ENCODE data around the gene RANBP10.

RANBP10 gene

DNA sequence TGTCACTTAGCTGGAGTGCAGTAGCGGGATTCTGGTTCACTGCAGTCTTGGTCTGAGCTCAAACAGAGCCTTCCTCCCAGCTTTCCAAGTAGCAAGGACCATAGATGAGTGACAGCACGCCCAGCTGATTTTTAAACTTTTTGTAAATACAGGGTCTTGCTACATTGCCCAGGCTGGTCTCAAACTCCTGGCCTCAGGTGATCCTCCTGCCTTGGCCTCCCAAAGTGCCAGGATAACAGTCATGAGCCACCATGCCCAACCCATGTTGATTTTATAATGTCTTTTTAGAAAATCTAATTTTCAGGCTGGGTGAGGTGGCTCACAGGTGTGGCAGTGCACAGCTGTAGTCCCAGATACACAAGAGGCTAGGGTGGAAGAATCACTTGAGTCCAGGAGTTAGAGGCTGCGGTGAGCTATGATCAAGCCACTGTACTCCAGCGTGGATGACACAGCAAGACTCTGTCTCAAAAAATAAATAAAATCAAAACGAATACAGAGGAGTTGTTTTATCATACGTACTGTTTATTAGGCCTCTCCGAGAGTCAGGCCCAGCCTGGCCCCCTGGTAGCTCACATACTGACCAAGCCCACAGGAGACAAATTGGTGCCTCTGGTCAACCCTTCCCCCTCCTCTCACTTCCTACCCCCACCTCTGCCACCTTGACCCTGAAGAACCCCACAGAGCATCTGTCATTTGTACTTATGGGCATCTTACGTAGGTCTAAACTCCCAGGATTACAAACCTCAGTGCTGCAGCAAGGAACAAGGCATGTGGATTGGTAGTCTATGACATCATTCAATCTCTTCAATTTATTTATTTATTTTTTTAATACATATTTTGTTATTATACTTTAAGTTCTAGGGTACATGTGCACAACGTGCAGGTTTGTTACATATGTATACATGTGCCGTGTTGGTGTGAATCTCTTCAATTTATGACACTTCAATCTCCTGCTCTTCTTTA lies 126.1 kb downstream of the RANBP10 start:
- in situ Hi-C loops (cut with MboI; ENCODE audit: low sequenced_read_pairs): no loop called here

- in situ Hi-C loops (cut with MboI; ENCODE audit: low sequenced_read_pairs): no loop called here
These were observed 127.9 kb downstream of the RANBP10 start for GRCh38 chr16:67678354-67679023.

DNA sequence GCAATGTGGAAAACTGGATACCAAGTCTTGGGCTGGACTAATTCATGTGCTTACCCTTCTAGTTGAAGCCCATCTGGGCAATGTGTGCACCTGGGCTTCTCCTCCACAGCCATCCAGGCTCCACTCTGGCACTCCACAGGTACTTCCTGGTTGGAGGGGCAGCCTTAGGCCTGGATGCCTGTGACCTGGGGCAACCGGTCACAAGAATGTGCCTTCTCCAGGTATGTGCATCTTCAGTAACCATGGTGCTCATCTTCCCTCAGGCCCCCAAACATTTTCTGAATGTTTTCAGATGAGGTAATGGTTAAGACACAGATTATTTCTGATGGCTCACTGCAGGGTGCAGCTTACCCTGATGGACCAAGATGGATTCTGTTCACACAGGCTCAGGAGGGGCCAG lies 128.6 kb downstream of the RANBP10 start:
- in situ Hi-C loops (cut with MboI; ENCODE audit: low sequenced_read_pairs): no loop called here

GRCh38 chr16:67676939-67677338 lies 129.4 kb downstream of the RANBP10 start:
- in situ Hi-C loops (cut with MboI; ENCODE audit: low sequenced_read_pairs): no loop called here

DNA sequence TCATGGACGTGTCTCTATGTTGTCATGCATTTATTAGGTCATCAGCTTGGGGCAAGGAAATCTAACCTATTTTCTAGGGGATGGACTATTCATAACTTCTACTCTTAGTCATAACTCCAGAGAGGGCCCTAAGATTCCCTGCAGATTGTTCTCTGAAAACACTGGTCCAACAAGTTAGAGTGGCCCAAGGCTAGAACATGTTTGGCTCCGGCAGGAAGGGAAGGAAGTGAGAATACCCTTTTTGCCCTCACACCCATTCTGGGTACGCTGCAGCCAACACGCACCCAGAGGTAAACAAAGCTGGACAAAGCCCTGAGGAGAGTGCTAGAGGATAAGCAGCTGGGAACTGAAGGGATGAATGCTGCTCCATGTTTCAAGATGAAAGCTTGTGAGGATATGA lies 129.8 kb downstream of the RANBP10 start:
- in situ Hi-C loops (cut with MboI; ENCODE audit: low sequenced_read_pairs): no loop called here

DNA sequence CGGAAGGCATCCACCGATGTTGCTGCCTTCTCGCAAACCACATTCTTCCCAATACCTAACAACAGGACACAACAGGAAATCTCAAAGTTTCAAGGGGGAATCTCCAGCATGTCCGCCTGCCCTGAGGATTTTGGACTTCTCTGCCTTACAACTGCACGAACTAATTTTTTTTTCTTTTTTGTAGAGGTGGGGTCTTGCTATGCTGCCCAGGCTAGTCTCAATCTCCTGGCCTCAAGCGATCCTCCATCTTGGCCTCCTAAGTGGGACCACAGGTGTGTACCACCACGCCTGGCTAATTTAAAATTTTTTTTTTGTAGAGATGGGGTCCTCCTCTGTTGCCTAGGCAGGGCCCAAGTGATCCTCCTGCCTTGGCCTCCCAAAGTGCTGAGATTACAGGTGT lies 130.4 kb downstream of the RANBP10 start:
- in situ Hi-C loops (cut with MboI; ENCODE audit: low sequenced_read_pairs): no loop called here

- in situ Hi-C loops (cut with MboI; ENCODE audit: low sequenced_read_pairs): no loop called here
These were observed 130.8 kb downstream of the RANBP10 start for GRCh38 chr16:67675579-67675935.

DNA sequence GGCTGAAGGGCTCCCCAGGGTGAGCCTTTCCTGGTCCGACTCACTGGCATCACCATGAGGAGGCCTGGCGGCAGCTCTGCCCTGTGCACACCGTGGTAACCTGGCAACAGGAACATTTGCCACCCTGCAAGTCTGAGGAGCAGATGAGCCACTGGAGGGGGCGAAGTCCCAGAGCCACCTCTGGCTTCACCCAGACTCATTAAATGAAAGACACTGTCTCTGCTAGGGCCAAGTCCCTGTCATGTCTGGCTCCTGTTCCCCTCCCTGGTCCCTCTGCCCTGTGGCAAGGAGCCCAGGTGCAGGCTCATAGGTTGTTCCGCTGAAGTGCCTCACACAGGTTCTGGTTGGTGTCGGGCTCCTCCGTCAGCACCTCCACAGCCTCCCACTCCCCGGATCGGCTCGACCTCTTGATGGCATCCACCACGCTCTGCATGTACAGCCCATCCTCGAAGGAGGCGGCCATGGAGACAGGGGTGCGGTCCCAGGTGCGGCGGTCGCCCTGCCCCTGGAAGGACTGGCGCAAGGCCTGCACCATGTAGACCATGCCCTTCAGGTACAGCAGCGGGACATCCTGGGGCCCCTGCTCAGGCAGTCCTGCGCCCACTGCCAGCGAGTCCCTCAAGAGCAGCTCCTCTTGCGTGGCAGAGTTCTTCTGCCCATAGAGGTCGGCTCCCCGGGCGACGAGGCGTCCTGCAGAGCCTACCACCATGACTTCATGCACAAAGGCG lies 131.3 kb downstream of the RANBP10 start:
- in situ Hi-C loops (cut with MboI; ENCODE audit: low sequenced_read_pairs): no loop called here

DNA sequence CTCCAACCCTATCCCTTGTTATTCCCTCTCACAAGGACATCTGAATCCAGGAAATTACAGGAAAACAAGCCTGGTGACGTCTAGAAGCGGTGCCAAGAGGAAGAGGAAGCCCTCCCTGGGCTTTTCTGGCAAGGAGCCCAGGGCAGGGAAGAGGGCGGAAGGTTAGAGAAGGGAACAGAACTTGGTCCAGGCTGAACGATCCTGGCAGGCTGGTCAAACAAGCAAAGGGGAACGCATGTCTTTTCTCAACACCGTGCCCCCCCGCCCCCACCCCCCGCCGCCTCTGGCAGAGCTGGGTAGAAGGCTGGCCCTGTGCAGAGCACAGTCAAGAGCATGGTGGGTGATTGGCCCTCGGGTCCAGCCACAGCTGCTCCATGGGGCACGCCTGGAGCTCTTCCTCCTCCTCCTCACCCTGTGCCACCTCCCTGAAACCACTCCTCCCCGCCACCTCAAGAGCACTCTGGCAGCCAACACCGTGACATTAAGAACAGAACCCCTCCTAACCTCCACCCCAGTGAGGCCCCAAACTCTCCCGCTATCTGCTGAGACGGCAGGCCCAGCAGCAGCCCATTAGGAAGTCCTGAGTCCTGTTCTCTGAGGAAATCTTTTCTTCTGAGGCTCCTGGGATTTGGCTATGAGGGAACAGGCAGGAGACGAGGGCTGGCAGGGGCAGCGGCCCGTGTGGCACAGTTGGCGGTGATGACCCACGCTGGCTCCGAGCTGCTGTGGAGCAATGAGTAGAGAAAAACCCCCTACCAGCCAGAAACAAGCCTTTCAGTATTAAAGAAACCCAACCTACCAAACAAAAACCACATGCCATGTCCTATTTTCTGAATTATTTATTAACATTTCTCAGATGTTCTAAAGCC lies 132.4 kb downstream of the RANBP10 start:
- in situ Hi-C loops (cut with MboI; ENCODE audit: low sequenced_read_pairs): no loop called here
